GM12801 (cell line): Measurements from ENCODE around the gene SEMG1.

ENCODE experiments used
- CTCF ChIP-seq: IDR thresholded peaks from one replicate; pipeline ENCODE4 v1.5.1; 2011; ENCODE audit warnings: control low read depth; ENCODE audit not compliant: insufficient read length; ENCODE audit errors: extremely low read depth

SEMG1 gene, protein sequence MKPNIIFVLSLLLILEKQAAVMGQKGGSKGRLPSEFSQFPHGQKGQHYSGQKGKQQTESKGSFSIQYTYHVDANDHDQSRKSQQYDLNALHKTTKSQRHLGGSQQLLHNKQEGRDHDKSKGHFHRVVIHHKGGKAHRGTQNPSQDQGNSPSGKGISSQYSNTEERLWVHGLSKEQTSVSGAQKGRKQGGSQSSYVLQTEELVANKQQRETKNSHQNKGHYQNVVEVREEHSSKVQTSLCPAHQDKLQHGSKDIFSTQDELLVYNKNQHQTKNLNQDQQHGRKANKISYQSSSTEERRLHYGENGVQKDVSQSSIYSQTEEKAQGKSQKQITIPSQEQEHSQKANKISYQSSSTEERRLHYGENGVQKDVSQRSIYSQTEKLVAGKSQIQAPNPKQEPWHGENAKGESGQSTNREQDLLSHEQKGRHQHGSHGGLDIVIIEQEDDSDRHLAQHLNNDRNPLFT

DNA sequence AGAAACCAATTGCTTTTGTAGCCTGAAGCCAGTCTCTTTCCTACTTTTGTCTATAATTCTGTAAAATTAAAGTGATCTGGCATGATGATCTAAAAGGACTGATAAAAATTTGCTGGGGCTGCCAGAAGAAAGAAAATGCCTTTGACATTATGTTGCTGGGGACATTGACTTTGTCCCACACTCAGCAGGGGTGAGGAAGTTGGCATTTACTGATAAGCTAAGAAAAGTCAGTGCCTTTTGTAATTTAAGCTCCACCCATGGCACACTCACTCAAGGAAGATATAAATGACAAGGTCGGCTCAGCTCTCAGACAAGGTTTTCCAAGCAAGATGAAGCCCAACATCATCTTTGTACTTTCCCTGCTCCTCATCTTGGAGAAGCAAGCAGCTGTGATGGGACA is at the start of gene SEMG1:
SEMG1 (plus strand) TSS at position 309 of the 400 bp plus-strand sequence; CDS start at position 330, 21 bp downstream.
- no peak for TF ChIP-seq CTCF

DNA sequence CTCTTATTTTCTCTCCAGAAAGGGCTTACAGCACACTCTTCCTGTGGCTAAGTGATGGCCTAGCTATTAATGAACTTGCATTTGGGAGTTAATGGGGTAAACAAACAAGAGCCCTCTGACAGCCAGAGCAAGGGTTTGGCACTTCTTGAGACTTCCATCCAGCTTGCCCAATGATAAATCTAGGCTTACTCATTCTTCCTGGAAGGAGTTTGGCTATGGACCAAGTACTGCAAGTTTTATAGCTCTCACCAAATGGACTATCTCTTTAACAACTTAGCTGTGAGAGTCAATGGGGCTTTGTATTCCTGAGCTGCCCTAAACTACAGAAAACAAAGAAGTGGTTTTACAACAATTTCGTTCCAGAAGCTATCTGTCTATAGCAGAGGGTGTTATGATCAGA is 48.9 kb upstream of the SEMG1 start:
- no peak for TF ChIP-seq CTCF

GRCh38 chr20:45163083-45163803 is 43.6 kb upstream of the SEMG1 start:
- TF ChIP-seq CTCF: no peak

- no peak for TF ChIP-seq CTCF
Observed at GRCh38 chr20:45164906-45165305, 41.9 kb upstream of the SEMG1 start.

DNA sequence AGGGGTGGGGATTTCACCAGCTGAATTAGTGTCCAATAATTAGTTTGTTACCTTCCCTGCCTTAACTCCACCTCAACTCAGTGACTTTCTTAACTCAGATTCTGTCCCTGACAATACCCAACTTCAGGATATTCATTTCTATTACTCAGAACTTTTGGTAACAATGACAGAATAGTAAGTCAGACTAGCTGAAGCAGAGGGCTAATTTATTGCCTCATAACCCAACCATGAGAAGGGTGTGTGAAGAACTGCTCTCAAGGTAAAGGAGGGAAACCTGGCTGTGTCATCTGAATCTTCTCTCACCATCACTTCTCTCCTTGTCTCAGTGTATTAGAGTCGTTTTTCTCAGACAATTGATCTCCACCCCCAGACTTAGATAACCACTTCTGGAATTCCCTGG is 33.3 kb upstream of the SEMG1 start:
- TF ChIP-seq CTCF: no peak

GRCh38 chr20:45174434-45175364 is 32.1 kb upstream of the SEMG1 start, which contains the start of gene PI3:
Gene PI3 (plus strand): TSS chr20:45174902. CDS start chr20:45174923, 21 bp downstream.
- no peak for TF ChIP-seq CTCF
